Mesodermal cell (in vitro differentiated cells): Measurements from ENCODE around the gene NFKBIZ.
"Not testable (repeated sequence)": the region's sequence is repeated elsewhere in the genome, so short reads cannot be mapped to it uniquely, and the experiment has no call there.

Source experiments
- H3K27ac ChIP-seq: 2 replicates; pipeline ENCODE4 v1.7.0; 2013; ENCODE audit warnings: mild to moderate bottlenecking, low read depth, low read length, moderate library complexity; ENCODE audit not compliant: severe bottlenecking
- H3K36me3 ChIP-seq: 2 replicates; pipeline ENCODE4 v1.7.1; 2013; ENCODE audit warnings: mild to moderate bottlenecking, low read length, moderate library complexity; ENCODE audit not compliant: control insufficient read depth, insufficient read depth
- H3K4me1 ChIP-seq: one replicate; pipeline ENCODE4 v1.7.1; 2013; ENCODE audit warnings: mild to moderate bottlenecking, low read length; ENCODE audit not compliant: insufficient read depth, control insufficient read depth, poor library complexity, severe bottlenecking
- H3K4me3 ChIP-seq: 2 replicates; pipeline ENCODE4 v1.7.0; 2013; ENCODE audit warnings: low read length, control low read depth, mild to moderate bottlenecking; ENCODE audit not compliant: insufficient read depth, poor library complexity, severe bottlenecking; ENCODE audit errors: extremely low read depth
- H3K9me3 ChIP-seq: 2 replicates; pipeline ENCODE4 v1.7.1; 2013; ENCODE audit warnings: mild to moderate bottlenecking, low read length, moderate library complexity; ENCODE audit not compliant: control insufficient read depth
- WGBS, 2 experiments: methylation state at CpG; one replicate each; pipeline ENCODE4 v1.1.5; 2013; ENCODE audit warnings: missing lambda C conversion rate in 2 of 2; ENCODE audit not compliant: insufficient coverage in 2 of 2; 5-methylcytosine and 5-hydroxymethylcytosine counted together

Gene NFKBIZ

GRCh38 chr3:101897013-101897412 is 47.7 kb downstream of the NFKBIZ start:
- H3K36me3 ChIP-seq = no peaks in the 10 kb centered on the region
- peaks cover 7% of the 10 kb centered on the region for H3K4me1 ChIP-seq
- WGBS, 2 experiments = no CpG with 5 or more reads among the region's 5 CpGs
- H3K27ac ChIP-seq = no peak overlapping the region
- H3K9me3 ChIP-seq = no peaks in the 10 kb centered on the region
- H3K4me3 ChIP-seq = no peak overlapping the region

GRCh38 chr3:101898039-101898438 is 48.7 kb downstream of the NFKBIZ start:
- no peak overlapping the region for H3K4me3 ChIP-seq
- no peaks in the 10 kb centered on the region for H3K36me3 ChIP-seq
- 87 to 95% methylated on average over 2 of the region's 2 CpGs for WGBS, 2 experiments
- no peak overlapping the region for H3K27ac ChIP-seq
- peaks cover 14% of the 10 kb centered on the region for H3K4me1 ChIP-seq
- H3K9me3 ChIP-seq = no peaks in the 10 kb centered on the region

GRCh38 chr3:101898752-101899169 is 49.4 kb downstream of the NFKBIZ start:
- 80% methylated on average over 1 of the region's 5 CpGs; no CpG with 5 or more reads in 1 of the 2 experiments for WGBS, 2 experiments

GRCh38 chr3:101900316-101900715 is 51.0 kb downstream of the NFKBIZ start:
- 100% methylated on average over 1 of the region's 1 CpG; no CpG with 5 or more reads in 1 of the 2 experiments for WGBS, 2 experiments
- H3K4me3 ChIP-seq = no peak overlapping the region
- peaks cover 20% of the 10 kb centered on the region for H3K4me1 ChIP-seq
- no peaks in the 10 kb centered on the region for H3K36me3 ChIP-seq
- H3K27ac ChIP-seq = no peak overlapping the region
- no peaks in the 10 kb centered on the region for H3K9me3 ChIP-seq

More at GRCh38 chr3:101898752-101899169, 49.4 kb downstream of the NFKBIZ start:
- Histone ChIP-seq H3K27ac (no peak overlapping the region), H3K4me3 (no peak overlapping the region), H3K36me3 (no peaks in the 10 kb centered on the region), H3K4me1 (peaks cover 20% of the 10 kb centered on the region), H3K9me3 (no peaks in the 10 kb centered on the region)

GRCh38 chr3:101900736-101901135 is 51.4 kb downstream of the NFKBIZ start:
- no peaks in the 10 kb centered on the region for H3K9me3 ChIP-seq
- no peak overlapping the region for H3K27ac ChIP-seq
- no peaks in the 10 kb centered on the region for H3K36me3 ChIP-seq
- H3K4me1 ChIP-seq = peaks cover 20% of the 10 kb centered on the region
- WGBS, 2 experiments = 100% methylated on average over 2 of the region's 2 CpGs
- H3K4me3 ChIP-seq = no peak overlapping the region

GRCh38 chr3:101902041-101902440 is 52.7 kb downstream of the NFKBIZ start:
- no peaks in the 10 kb centered on the region for H3K36me3 ChIP-seq
- H3K4me3 ChIP-seq = no peak overlapping the region
- WGBS, 2 experiments = no CpG with 5 or more reads among the region's 1 CpG
- no peaks in the 10 kb centered on the region for H3K9me3 ChIP-seq
- peak overlapping the region; percentile 85 for H3K27ac ChIP-seq
- H3K4me1 ChIP-seq = peaks cover 20% of the 10 kb centered on the region

- Histone ChIP-seq H3K9me3 (no peaks in the 10 kb centered on the region), H3K27ac (no peak overlapping the region), H3K4me1 (peaks cover 20% of the 10 kb centered on the region), H3K36me3 (no peaks in the 10 kb centered on the region), H3K4me3 (no peak overlapping the region)
- 88 to 100% methylated on average over 1 of the region's 3 CpGs for WGBS, 2 experiments
These were observed 54.1 kb downstream of the NFKBIZ start for GRCh38 chr3:101903451-101903871.

- peaks cover 20% of the 10 kb centered on the region for H3K4me1 ChIP-seq
- H3K36me3 ChIP-seq, H3K9me3 ChIP-seq, H3K4me3 ChIP-seq, H3K27ac ChIP-seq: not testable (repeated sequence)
- WGBS, 2 experiments = no CpG with 5 or more reads among the region's 1 CpG
These were observed 56.3 kb downstream of the NFKBIZ start for GRCh38 chr3:101905573-101905972.
